ENCODE data around the gene ACP1.

- TF ChIP-seq POLR2A (IDR thresholded peaks at IDR 0.05) (no peak), CTCF (IDR thresholded peaks at IDR 0.05) (no peak)
Observed at GRCh38 chr2:268323-268722, 3.6 kb downstream of the ACP1 start.
